DOHH2 (cell line): Measurements from ENCODE around the gene EPSTI1.

Source experiments
- CTCF ChIP-seq: fragments of 200-600 bp; sonication (generic); IDR thresholded peaks from one replicate; pipeline ENCODE4 v1.5.1; 2014; ENCODE audit warnings: antibody characterized with exemption, mild to moderate bottlenecking, low read depth, low read length; ENCODE audit not compliant: poor library complexity, severe bottlenecking
- EZH2phosphoT487 ChIP-seq: fragments of 200-600 bp; sonication (generic); IDR thresholded peaks from 2 replicates; pipeline ENCODE4 v1.6.1; 2017; ENCODE audit warnings: borderline replicate concordance, mild to moderate bottlenecking, antibody characterized with exemption, low read length, moderate library complexity, mixed read lengths

- TF ChIP-seq CTCF, result no peak
- TF ChIP-seq EZH2phosphoT487, result no peak
Measured at GRCh38 chr13:42894765-42895243, 97.2 kb downstream of the EPSTI1 start.
